Activated naive CD8-positive, alpha-beta T cell treated with anti-CD3 and anti-CD28 coated beads, Interleukin-2, amount 50 U/mL, for 24 hours (primary cell): Measurements from ENCODE around the gene ZBTB16.

Source experiments
- ATAC-seq: fragments of 150-1000 bp; cut with Tn5 transposase; one replicate; pipeline ENCODE4 v1.10.0; 2021
- DNase-seq: peaks from one replicate; pipeline ENCODE4 v3.0.0; 2021
- H3K27ac Mint-ChIP-seq: one replicate; pipeline ENCODE4 v1.8.0; 2021; ENCODE audit warnings: mild to moderate bottlenecking, mixed read lengths
- H3K27me3 Mint-ChIP-seq: one replicate; pipeline ENCODE4 v1.8.0; 2021; ENCODE audit warnings: mixed read lengths
- H3K36me3 Mint-ChIP-seq: one replicate; pipeline ENCODE4 v1.8.0; 2021; ENCODE audit warnings: low read depth, mixed read lengths
- H3K4me1 Mint-ChIP-seq: one replicate; pipeline ENCODE4 v1.8.0; 2021; ENCODE audit warnings: mixed read lengths
- H3K4me3 Mint-ChIP-seq: one replicate; pipeline ENCODE4 v1.8.0; 2021; ENCODE audit warnings: mild to moderate bottlenecking, moderate library complexity, mixed read lengths
- H3K9me3 Mint-ChIP-seq: one replicate; pipeline ENCODE4 v1.8.0; 2021; ENCODE audit warnings: mixed read lengths

The ZBTB16 gene

DNA sequence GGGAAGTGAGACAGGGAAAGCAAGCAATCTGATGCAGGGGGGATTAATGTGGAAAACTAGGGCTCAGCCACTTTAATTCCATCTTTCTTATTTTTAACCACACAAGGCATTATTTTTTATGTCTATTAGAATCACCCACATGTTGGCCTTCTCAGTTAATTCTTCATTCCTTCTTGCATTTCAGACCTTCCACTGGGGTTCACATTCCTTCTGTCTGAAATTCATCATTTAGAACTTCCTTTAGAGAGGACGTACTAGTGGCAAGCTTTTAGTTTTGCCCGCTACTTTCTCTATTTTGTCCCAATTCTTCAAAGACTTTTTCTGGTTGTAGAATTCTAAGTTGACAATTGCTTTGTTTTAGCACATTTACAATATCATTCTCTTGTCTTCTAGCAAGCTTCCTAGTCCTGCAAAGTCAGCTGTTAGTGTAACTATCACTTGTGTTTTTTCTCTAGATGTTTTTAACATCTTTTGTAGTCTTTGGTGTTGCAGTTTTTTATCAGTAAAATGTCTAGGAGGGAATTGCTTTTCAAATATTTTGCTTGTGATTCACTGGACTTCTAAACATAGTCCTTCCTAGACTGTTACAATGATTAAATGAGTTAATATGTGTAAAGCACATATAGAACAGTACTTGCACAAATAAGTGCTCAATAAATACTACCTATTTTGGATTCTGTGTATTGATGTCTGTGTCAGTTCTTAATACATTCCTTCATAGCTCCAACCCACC, 231.2 kb downstream of the ZBTB16 start:
- Mint-ChIP-seq H3K36me3 (no peaks in the 10 kb centered on the region), H3K9me3 (no peaks in the 10 kb centered on the region), H3K4me1 (no peaks in the 10 kb centered on the region), H3K4me3 (no peak overlapping the region), H3K27ac (no peak overlapping the region), H3K27me3 (peaks cover 18% of the 10 kb centered on the region)
- no peak for DNase-seq
- ATAC-seq: no peak

- Mint-ChIP-seq H3K9me3 (no peaks in the 10 kb centered on the region), H3K36me3 (no peaks in the 10 kb centered on the region), H3K27me3 (peaks cover 21% of the 10 kb centered on the region), H3K4me3 (no peak overlapping the region), H3K4me1 (no peaks in the 10 kb centered on the region), H3K27ac (no peak overlapping the region)
- no peak for DNase-seq
- ATAC-seq: no peak
These were observed 231.9 kb downstream of the ZBTB16 start for GRCh38 chr11:114291381-114291780.

GRCh38 chr11:114291842-114292680, 232.6 kb downstream of the ZBTB16 start:
- Mint-ChIP-seq H3K36me3 (no peaks in the 10 kb centered on the region), H3K27me3 (peaks cover 21% of the 10 kb centered on the region), H3K4me1 (no peaks in the 10 kb centered on the region), H3K27ac (no peak overlapping the region), H3K9me3 (no peaks in the 10 kb centered on the region), H3K4me3 (no peak overlapping the region)
- DNase-seq: no peak
- ATAC-seq: no peak

GRCh38 chr11:114293201-114293711, 233.7 kb downstream of the ZBTB16 start:
- no peak for ATAC-seq
- no peak for DNase-seq
- peaks cover 19% of the 10 kb centered on the region for H3K27me3 Mint-ChIP-seq
- H3K36me3 Mint-ChIP-seq: no peaks in the 10 kb centered on the region
- H3K9me3 Mint-ChIP-seq: no peaks in the 10 kb centered on the region
- no peaks in the 10 kb centered on the region for H3K4me1 Mint-ChIP-seq
- no peak overlapping the region for H3K4me3 Mint-ChIP-seq
- no peak overlapping the region for H3K27ac Mint-ChIP-seq

DNA sequence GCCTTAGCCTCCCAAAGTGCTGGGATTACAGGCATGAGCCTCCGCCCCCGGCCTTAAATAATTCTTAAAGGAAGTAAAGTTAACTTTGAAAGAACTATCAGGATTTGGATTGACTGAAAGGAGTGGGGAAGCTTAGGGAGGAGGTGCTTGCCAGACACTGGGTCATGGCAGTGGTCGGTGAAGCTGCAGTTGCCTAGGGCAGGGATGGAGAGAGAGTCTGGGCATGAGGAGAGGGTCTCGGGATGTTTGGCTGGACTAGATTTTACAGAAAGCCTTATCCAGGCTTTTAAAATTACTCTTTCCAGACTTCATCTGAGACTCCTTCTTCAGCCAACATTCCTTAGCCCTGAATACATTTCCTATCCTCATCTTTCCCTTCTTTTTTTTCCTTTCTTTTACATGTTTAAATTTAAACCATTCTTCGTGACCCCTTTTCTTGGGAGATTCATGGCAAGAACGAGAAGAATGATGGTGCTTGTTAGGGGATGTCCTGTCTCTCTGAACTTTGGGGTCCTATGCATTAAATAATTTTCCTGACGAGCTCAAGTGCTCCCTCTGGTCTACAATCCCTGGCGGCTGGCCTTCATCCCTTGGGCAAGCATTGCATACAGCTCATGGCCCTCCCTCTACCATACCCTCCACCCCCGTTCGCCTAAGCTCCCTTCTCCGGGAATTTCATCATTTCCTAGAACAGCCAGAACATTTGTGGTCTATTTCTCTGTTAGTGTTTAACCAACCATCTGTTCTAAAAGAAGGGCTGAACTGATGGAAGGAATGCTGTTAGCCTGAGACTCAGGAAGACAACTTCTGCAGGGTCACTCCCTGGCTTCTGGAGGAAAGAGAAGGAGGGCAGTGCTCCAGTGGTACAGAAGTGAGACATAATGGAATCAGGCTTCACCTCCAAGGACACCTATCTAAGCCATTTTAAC, 236.4 kb downstream of the ZBTB16 start, which contains the start of gene NNMT:
Gene NNMT, plus strand, starts transcription at position 724 of the 929 bp plus-strand sequence. Its CDS starts 158 bp downstream, at position 882.
- Mint-ChIP-seq H3K4me1 (no peaks in the 10 kb centered on the region), H3K27me3 (peaks cover 17% of the 10 kb centered on the region), H3K4me3 (no peak within 1 kb of the TSS), H3K27ac (no peak within 1 kb of the TSS), H3K36me3 (no peaks in the 10 kb centered on the region), H3K9me3 (peaks cover 6% of the 10 kb centered on the region)
- ATAC-seq (no peak), DNase-seq (no peak)

DNA sequence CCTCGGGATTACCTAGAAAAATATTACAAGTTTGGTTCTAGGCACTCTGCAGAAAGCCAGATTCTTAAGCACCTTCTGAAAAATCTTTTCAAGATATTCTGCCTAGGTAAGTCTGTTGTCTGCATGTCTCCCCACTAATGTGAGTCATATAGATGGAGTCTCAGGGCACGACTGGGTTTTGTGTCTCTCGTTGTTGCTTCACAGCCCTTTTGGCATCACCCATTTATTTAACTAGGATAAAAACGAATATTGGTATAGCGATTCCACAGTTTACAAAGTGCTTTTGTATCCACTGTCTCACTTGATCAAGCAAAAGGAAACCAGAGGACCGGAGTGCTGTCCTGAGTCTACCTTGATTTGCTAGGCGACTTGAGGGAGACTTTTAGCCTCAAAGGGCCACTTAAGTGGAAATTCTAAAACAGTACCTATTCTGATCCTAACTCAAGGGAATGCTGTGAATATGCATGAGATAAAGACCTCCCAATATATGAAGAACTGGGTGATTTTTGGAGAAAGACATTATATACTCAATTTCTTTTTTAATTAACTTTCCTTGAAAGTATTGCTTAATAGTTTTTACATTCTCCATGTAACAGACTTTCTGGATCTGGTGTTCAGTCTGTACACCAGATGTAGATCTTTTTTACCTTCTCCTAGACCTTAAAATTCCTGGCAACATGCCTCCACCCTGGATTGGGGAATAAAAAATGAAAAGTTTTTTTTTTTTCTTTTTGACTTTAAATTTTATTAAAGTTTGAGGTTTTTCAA, 237.3 kb downstream of the ZBTB16 start:
- no peaks in the 10 kb centered on the region for H3K36me3 Mint-ChIP-seq
- no peak for DNase-seq
- peaks cover 13% of the 10 kb centered on the region for H3K9me3 Mint-ChIP-seq

DNA sequence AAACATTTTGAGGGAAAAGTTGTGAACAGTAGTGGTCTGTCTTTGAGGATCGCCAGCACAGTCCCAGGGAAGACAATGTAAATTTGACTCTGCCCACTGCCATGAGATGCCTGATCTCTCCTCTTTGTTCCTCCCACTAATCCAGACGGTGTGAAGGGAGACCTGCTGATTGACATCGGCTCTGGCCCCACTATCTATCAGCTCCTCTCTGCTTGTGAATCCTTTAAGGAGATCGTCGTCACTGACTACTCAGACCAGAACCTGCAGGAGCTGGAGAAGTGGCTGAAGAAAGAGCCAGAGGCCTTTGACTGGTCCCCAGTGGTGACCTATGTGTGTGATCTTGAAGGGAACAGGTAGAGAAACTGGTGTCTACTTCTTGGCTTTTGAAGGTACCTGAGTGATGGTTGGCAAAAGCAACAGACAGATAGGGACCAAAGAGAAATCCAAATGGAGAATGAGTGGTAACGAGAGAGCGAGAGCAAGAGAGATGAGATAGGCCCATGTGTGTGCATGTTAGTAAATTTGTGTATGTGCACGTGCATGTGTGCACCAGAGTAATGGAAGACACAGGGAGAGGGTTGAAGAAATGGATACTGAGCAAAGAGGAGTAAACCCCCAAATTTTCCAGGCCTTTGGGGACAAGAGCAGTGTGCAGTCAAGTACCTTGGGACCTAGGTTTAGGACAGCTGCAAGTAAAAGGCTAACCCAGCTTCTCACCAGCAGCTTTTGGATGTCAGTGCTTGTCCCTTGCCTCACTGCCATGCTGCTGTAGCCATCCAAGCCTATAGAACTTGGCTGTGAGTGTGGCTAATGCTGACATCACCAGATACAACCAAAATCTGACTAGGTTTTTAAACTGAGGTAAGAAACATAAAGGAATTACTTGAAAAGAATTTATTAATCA, 238.5 kb downstream of the ZBTB16 start:
- H3K4me3 Mint-ChIP-seq: no peak overlapping the region
- DNase-seq (no peak), ATAC-seq (no peak)
- H3K4me1 Mint-ChIP-seq: no peaks in the 10 kb centered on the region
- H3K36me3 Mint-ChIP-seq: no peaks in the 10 kb centered on the region
- H3K27me3 Mint-ChIP-seq: peaks cover 9% of the 10 kb centered on the region
- H3K27ac Mint-ChIP-seq: no peak overlapping the region
- H3K9me3 Mint-ChIP-seq: peaks cover 18% of the 10 kb centered on the region

More for the DNA sequence above, 237.3 kb downstream of the ZBTB16 start:
- no peak for ATAC-seq
- H3K4me3 Mint-ChIP-seq: no peak overlapping the region
- peaks cover 13% of the 10 kb centered on the region for H3K27me3 Mint-ChIP-seq
- no peak overlapping the region for H3K27ac Mint-ChIP-seq
- H3K4me1 Mint-ChIP-seq: no peaks in the 10 kb centered on the region

GRCh38 chr11:114298710-114299109, 239.2 kb downstream of the ZBTB16 start:
- no peaks in the 10 kb centered on the region for H3K36me3 Mint-ChIP-seq
- no peak for ATAC-seq
- DNase-seq: no peak
- no peaks in the 10 kb centered on the region for H3K4me1 Mint-ChIP-seq
- peaks cover 7% of the 10 kb centered on the region for H3K27me3 Mint-ChIP-seq
- no peak overlapping the region for H3K4me3 Mint-ChIP-seq
- H3K27ac Mint-ChIP-seq: no peak overlapping the region
- H3K9me3 Mint-ChIP-seq: peaks cover 18% of the 10 kb centered on the region
